ENCODE data around the gene IGSF22. TPM values are rescaled to one million over a fixed set of nuclear protein-coding genes. Genes with fewer than 3 reads are reported as not detected.

Gene IGSF22
- total and polyA plus RNA-seq, 2 of the 8 experiments (the other 6 are each of a cell fraction or from before 2014, with no cell fraction given), result 0.14 TPM; not detected in 1

DNA sequence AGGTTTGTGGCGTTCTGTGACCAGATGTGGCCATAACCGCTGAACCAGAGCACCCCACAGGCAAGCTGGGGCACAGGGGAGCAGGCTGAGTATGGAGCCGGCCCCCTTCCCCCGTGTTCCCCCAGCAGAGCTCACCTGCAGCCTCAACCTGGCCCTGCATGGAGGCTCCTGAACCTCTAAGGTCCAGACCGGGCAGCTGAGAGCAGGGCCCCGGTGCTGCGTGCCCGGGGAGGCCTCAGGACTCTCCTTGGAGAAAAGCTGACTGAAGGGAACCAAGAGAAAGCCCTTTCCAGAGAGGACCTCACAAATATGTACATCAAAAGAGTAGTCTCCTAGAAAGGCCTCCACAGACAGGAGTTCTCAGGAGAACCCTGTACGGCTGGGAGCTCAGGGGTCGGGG lies 17.4 kb upstream of the IGSF22 start (continued):
- TF ChIP-seq CHD1 (IDR thresholded peaks at IDR 0.05; ENCODE audit: low read depth, low read length), result no peak
- no peak for TF ChIP-seq RFX5 (IDR thresholded peaks at IDR 0.05; ENCODE audit: borderline replicate concordance, low read depth, low read length)
- TF ChIP-seq BACH1 (IDR thresholded peaks at IDR 0.05; ENCODE audit: low read length), result no peak
